Mesothelial cell of epicardium (in vitro differentiated cells): ENCODE data around the gene PHF21A. TPM values are rescaled to one million over a fixed set of nuclear protein-coding genes. Genes with fewer than 3 reads are reported as not detected.
"Not testable (repeated sequence)": the region's sequence is repeated elsewhere in the genome, so short reads cannot be mapped to it uniquely, and the experiment has no call there.

Experiments
- DNase-seq, 2 experiments: peaks; one replicate each; pipeline ENCODE4 v3.0.0; 2021; ENCODE audit warnings: low spot score in 2 of 2; ENCODE audit not compliant: unreplicated experiment in 2 of 2
- H3K27ac Mint-ChIP-seq: 2 replicates; pipeline ENCODE4 v1.8.0; 2021; ENCODE audit warnings: mixed read lengths
- H3K27me3 Mint-ChIP-seq: 2 replicates; pipeline ENCODE4 v1.8.0; 2021; ENCODE audit warnings: low read depth, mixed read lengths
- H3K36me3 Mint-ChIP-seq: 2 replicates; pipeline ENCODE4 v1.8.0; 2021; ENCODE audit warnings: mixed read lengths
- H3K4me1 Mint-ChIP-seq: 2 replicates; pipeline ENCODE4 v1.8.0; 2021; ENCODE audit warnings: mixed read lengths
- H3K4me3 Mint-ChIP-seq: 2 replicates; pipeline ENCODE4 v1.8.0; 2021; ENCODE audit warnings: mild to moderate bottlenecking, moderate library complexity, mixed read lengths
- H3K9me3 Mint-ChIP-seq: 2 replicates; pipeline ENCODE4 v1.8.0; 2021; ENCODE audit warnings: mixed read lengths
- CTCF ChIP-seq: fragments of 200-600 bp; sonication (generic); IDR thresholded peaks from one replicate; pipeline ENCODE4 v1.5.0; 2021; ENCODE audit warnings: antibody characterized with exemption; ENCODE audit not compliant: unreplicated experiment
- total RNA-seq: library from RNA; stranded (reverse); gene quantifications from 3 replicates; pipeline ENCODE4 v1.2.1, GENCODE V29; 2021

PHF21A gene
- total RNA-seq, 1 donor from 2014 or later = 106 TPM

GRCh38 chr11:45906965-45907611 lies 214.2 kb downstream of the PHF21A start, which contains the start of gene FREY1:
TSS of gene FREY1 (minus strand) at chr11:45907271. CDS start at chr11:45907245, 26 bp downstream.
- H3K9me3 Mint-ChIP-seq = no peaks in the 10 kb centered on the region
- no peak within 1 kb of the TSS for H3K27ac Mint-ChIP-seq
- H3K4me3 Mint-ChIP-seq = no peak within 1 kb of the TSS

GRCh38 chr11:45906096-45906682 lies 215.1 kb downstream of the PHF21A start:
- H3K27me3 Mint-ChIP-seq = no peaks in the 10 kb centered on the region
- H3K36me3 Mint-ChIP-seq = peaks cover 1% of the 10 kb centered on the region
- H3K27ac Mint-ChIP-seq = no peak overlapping the region
- no peak for TF ChIP-seq CTCF
- no peak for DNase-seq
- no peaks in the 10 kb centered on the region for H3K9me3 Mint-ChIP-seq
- no peak overlapping the region for H3K4me3 Mint-ChIP-seq
- H3K4me1 Mint-ChIP-seq = no peaks in the 10 kb centered on the region

More at GRCh38 chr11:45906965-45907611, 214.2 kb downstream of the PHF21A start, which contains the start of gene FREY1:
- H3K36me3 Mint-ChIP-seq = peaks cover 5% of the 10 kb centered on the region
- DNase-seq = no peak
- no peaks in the 10 kb centered on the region for H3K27me3 Mint-ChIP-seq
- TF ChIP-seq CTCF = no peak
- H3K4me1 Mint-ChIP-seq = no peaks in the 10 kb centered on the region

- not testable (repeated sequence) for DNase-seq, H3K27ac Mint-ChIP-seq, H3K4me3 Mint-ChIP-seq, H3K27me3 Mint-ChIP-seq, H3K4me1 Mint-ChIP-seq, H3K9me3 Mint-ChIP-seq, H3K36me3 Mint-ChIP-seq
Measured at GRCh38 chr11:45905576-45905975, 215.7 kb downstream of the PHF21A start.

GRCh38 chr11:45905095-45905494 lies 216.2 kb downstream of the PHF21A start:
- Mint-ChIP-seq H3K4me3 (no peak overlapping the region), H3K9me3 (no peaks in the 10 kb centered on the region)
- TF ChIP-seq CTCF = no peak

GRCh38 chr11:45904309-45904915 lies 216.8 kb downstream of the PHF21A start:
- Mint-ChIP-seq H3K9me3 (no peaks in the 10 kb centered on the region), H3K36me3 (no peaks in the 10 kb centered on the region), H3K27ac (no peak overlapping the region), H3K4me1 (peaks cover 8% of the 10 kb centered on the region), H3K27me3 (peaks cover 5% of the 10 kb centered on the region), H3K4me3 (no peak overlapping the region)
- no peak for TF ChIP-seq CTCF
- DNase-seq = no peak

More at GRCh38 chr11:45905095-45905494, 216.2 kb downstream of the PHF21A start:
- Mint-ChIP-seq H3K27me3 (peaks cover 5% of the 10 kb centered on the region), H3K27ac (no peak overlapping the region), H3K36me3 (no peaks in the 10 kb centered on the region), H3K4me1 (peaks cover 8% of the 10 kb centered on the region)
- DNase-seq = no peak
